HG02970 (cell line): ENCODE results near the gene ATP6V1C2.

Experiments
- ATAC-seq: cut with Tn5 transposase; IDR thresholded peaks from one replicate; pipeline ENCODE4 v1.9.1; 2021; ENCODE audit warnings: mild to moderate bottlenecking, moderate library complexity, moderate number of reproducible peaks; ENCODE audit not compliant: unreplicated experiment, low FRiP score

The ATP6V1C2 gene

DNA sequence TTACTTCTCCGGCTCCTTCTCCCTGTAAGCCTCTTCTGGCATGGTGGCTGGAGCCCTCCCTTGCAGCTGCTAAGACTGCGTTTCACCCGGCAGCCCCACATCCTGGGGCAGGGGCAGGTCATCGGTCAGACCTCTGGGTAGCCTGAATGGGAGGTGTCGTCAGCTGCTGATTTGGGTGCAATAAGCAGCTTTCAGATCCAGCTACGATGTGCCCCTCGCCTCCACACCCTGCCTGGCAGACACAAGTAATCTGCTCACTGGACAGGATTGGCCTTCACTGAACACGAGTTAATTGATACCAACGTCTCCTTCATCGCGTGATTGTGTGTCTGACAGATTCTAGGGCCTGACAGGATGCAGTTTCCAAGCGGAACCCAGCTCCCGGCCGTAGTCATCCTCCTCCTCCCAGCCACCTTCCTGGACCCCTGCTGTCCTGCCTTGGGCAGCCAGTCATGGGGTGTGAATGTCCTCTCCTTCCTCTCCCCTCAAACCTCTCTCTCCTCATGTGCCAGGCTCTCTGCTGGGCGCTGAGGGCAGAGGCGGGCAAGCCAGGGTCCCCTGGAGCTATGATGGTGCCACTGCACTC, 110.1 kb downstream of the ATP6V1C2 start:
- no peak for ATAC-seq

DNA sequence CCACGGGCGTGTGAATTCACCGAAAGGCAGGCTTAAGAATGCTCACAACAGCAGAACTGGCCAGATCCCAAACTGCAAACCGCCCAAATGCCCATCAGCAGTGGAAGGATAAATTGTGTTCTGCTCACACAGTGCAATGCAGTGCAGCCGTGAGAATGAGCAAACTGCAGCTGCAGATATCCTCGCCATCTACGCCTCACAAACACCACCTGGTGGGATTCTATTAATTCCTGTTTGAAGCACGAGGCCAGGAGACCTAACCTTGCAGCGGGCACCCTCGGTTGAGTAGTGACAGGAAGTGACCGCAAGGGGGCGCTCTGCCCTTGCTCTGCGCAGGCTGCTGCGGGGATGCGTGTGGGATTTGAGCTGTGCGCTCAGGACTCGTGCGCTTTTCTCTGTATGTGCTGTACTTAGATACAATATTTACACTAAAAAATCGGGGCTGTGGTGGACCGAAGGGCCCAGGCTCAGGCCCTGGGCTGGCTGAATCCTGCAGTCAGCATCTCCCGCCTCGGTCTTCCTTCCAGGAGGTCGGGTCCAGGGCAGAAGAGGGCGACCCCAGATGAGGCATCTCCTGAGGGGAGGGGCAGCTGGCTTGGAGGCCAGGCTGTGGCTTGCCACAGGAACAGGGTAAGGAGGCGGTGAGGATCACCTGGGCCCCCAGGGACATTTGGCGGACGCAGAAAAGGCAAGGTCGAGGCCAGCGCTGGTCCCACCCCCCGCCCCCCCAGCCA, 110.9 kb downstream of the ATP6V1C2 start:
- ATAC-seq, result peak; percentile 62

DNA sequence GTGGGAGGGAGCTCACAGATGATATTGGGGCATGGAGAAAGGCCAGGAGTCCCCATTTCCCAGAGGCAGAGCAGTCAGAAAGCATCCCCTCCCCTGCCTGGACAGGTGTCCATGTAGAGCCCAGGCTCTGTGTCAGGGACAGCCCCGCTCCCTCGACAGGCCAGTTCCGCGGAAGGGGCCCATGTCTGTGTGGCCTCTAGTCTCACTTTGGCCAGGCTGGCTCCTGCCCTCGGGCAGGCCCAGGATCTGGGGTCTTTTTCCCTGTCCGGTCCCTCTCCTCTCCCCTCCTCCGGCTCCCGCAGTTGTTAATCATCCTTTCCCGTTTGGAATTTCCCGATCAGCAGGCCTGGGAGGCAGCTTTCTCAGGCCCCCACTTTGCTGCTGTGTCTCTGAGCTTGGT, 111.6 kb downstream of the ATP6V1C2 start:
- no peak for ATAC-seq

DNA sequence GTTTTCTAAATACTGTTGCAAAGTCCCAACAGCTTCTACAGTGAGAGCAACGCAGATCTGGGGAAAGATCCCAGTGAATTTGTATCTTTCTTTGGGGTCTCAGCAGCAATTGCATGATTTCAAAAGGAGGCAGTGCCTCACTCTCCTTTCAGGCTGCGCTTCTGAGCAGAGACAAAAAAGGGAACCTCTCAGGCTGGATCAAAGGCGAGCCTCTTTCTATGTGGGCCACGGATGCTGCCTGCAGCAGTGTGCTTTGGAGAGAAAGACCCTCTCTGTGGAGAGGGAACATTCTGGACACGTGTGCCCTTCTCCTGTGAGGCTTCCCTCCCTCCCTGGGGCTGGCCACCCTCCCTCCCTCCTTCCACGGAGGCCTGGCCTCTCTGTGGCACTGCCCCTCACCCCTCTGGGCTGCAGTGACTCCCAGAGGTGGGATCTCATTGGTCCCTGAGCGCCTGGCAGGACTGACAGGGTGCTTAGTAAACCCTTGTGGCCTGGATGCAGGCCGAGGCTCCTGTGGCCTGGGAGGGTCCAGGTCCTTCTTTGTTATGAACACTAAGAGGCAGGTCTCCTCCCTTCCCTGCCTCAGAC, 112.7 kb downstream of the ATP6V1C2 start:
- no peak for ATAC-seq
